ENCODE results near the gene RGMA. TPM values are rescaled to one million over a fixed set of nuclear protein-coding genes. Genes with fewer than 3 reads are reported as not detected.

RGMA gene
- total RNA-seq, 4 donors from 2014 or later: 2.4 to 10.3 (median 6.0) TPM

DNA sequence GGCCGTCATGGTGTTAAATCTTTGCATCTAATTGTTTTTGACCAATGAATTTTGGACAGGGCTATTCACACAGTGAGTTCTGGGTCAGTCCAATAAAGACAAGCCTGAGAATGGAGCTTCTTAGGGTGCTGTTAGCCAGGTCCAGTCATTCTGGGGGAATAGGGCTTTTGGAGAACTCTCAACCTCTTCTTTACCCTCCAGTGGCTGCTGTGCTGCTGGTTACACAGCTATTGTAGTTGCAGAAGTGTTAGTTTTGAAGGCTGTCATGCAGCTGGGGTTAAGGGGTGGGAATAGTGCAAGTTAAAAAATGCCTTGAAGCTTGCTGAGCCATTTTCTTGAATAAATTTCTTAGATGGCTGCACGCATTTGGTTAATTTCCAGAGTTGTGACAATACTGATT lies 99.0 kb downstream of the RGMA start:
- no peaks in the 10 kb centered on the region for H3K9me3 ChIP-seq
- peaks cover 0 to 6% of the 10 kb centered on the region in 2 donors for H3K4me1 ChIP-seq
- H3K36me3 ChIP-seq: peaks cover 49 to 59% of the 10 kb centered on the region in 2 donors
- TF ChIP-seq POLR2A (IDR thresholded peaks at IDR 0.05): no peak
- peak overlapping the region in 1 of 3 donors; percentile 1 for H3K27ac ChIP-seq
- intact Hi-C loops (cut with DNase I): no loop called here
- 82 to 88% methylated on average over 2 of the region's 2 CpGs for WGBS, 2 donors
- no peak for DNase-seq
- no peaks in the 10 kb centered on the region for H3K27me3 ChIP-seq
- H3K4me3 ChIP-seq (replicated peaks in 1 of 3): no peak overlapping the region

DNA sequence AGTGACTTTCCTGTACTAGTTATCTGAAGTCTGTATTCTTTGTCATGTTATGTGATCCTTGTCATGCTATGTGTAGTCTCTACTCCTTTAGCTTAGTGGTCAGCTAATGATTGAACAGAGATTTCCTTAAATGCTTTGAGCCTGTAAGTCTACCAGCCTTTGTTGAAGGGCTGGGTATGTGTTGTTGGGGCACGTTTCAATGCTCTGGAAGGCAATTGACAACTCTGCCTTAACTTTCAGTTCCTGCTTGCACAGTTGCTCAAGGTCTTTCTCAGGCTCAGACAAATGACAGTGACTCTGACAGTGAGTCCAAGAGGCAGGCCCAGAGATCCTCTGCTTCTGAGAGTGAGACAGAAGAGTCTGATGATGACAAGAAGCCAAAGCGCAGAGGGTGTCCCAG lies 99.5 kb downstream of the RGMA start:
- WGBS, 2 donors: 77 to 88% methylated on average over 2 of the region's 2 CpGs
- peaks cover 0 to 6% of the 10 kb centered on the region in 2 donors for H3K4me1 ChIP-seq
- DNase-seq: no peak
- peaks cover 55 to 61% of the 10 kb centered on the region in 2 donors for H3K36me3 ChIP-seq
- intact Hi-C loops (cut with DNase I): no loop called here
- H3K27me3 ChIP-seq: no peaks in the 10 kb centered on the region
- TF ChIP-seq POLR2A (IDR thresholded peaks at IDR 0.05) (no peak), CTCF (IDR thresholded peaks at IDR 0.05) (no peak)
- H3K4me3 ChIP-seq (replicated peaks in 1 of 3): no peak overlapping the region
- H3K9me3 ChIP-seq: no peaks in the 10 kb centered on the region
- peak overlapping the region in 1 of 3 donors; percentile 1 for H3K27ac ChIP-seq

Other genes with a start within 250 kb of the RGMA start
- gene CHD2, start 188.9 kb downstream of the RGMA start, total RNA-seq: 100 to 1,000 TPM; 149 to 299 (median 213) TPM